ENCODE results near the gene GPR143. TPM values are rescaled to one million over a fixed set of nuclear protein-coding genes. Genes with fewer than 3 reads are reported as not detected.

Gene GPR143
- total and polyA plus RNA-seq, 10 of the 15 experiments (the other 5 are each of a cell fraction or from before 2014, with no cell fraction given): 0.05 to 0.31 (median 0.15) TPM; not detected in 5

DNA sequence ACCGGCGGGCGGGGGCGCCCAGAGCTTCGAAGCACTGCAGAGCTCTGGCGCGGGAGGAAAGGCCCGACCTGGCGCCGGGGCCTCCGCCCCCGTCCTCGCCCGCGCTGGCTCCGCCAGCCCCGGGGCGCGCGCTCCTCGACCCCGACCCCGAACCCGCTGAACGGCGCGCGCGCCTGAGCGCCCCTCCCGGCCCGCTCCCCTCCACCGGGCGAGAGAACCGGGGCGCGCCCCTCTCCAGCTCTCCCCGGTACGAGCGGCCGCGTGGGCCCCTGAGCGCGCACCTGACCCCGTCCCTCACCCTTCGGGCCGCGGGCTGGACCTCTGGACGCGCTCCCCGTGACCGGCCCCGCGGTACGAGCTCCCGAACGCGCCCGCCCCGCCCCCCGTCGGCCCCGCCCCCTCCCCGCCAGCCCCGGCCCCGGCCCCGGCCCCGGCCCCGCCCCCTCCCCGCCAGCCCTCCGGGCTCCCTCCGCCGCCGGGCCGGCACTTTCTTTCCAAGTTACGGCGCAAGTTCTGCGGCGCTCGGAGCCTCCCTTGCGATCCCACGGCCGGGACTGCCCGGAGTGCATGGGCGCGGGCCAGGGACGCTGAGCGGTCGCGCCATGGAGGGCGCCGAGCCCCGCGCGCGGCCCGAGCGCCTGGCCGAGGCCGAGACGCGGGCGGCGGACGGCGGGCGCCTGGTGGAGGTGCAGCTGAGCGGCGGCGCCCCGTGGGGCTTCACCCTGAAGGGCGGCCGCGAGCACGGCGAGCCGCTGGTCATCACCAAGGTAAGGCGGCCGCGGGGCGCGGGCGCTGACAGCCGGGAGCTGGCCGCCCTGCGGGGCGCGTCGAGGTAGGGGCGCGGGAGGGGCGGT lies 20.5 kb upstream of the GPR143 start, which contains the start of gene SHROOM2:
TSS of gene SHROOM2 (plus strand) at position 486 of the 854 bp plus-strand sequence. CDS start at position 603, 117 bp downstream.
- no peaks in the 10 kb centered on the region for H3K36me3 ChIP-seq (ENCODE audit: control insufficient read depth in 2 of 2, insufficient read depth in 2 of 2, low read length in 1 of 2)
- ATAC-seq (no peak), FAIRE-seq (no peak), DNase-seq (ENCODE audit: low read depth, low spot score) (no peak)
- H4K20me1 ChIP-seq (ENCODE audit: control insufficient read depth, insufficient read depth): no peaks in the 10 kb centered on the region
- RAD21 ChIA-PET (ENCODE audit: unreplicated experiment): no interaction called here
- BruUV-seq (replicated peaks): no TSS peak
- no peaks in the 10 kb centered on the region for H3K79me2 ChIP-seq (ENCODE audit: control insufficient read depth, insufficient read depth, low read length)
- POLR2A ChIA-PET: no interaction called here
- WGBS (ENCODE audit: insufficient coverage, insufficient replicate concordance, low lambda C conversion rate, missing lambda C conversion rate): 31% methylated on average over 36 of the region's 132 CpGs
- no peak within 1 kb of the TSS for H3K9ac ChIP-seq (ENCODE audit: control insufficient read depth, insufficient read depth, low read length)
- H3K4me3 ChIP-seq: no peak within 1 kb of the TSS
- no peak for TF ChIP-seq SP1 (IDR thresholded peaks at IDR 0.05; ENCODE audit: low read depth, low read length)
- no peak for TF ChIP-seq SMC3 (IDR thresholded peaks at IDR 0.05; ENCODE audit: borderline replicate concordance, low read length)
- no peak for TF ChIP-seq KAT2A (conservative IDR thresholded peaks at IDR 0.05; ENCODE audit: control insufficient read depth, low read depth, low read length)
- no peak for TF ChIP-seq KLF5 (IDR thresholded peaks at IDR 0.05; ENCODE audit: partially characterized antibody)
- TF ChIP-seq MEF2B (IDR thresholded peaks at IDR 0.05; ENCODE audit: partially characterized antibody, poor library complexity, severe bottlenecking): no peak
- no peak for TF ChIP-seq HCFC1 (IDR thresholded peaks at IDR 0.05; ENCODE audit: low read length)
- no peak for TF ChIP-seq BRCA1 (IDR thresholded peaks at IDR 0.05; ENCODE audit: low read depth, low read length)
- no peak for TF ChIP-seq EP300 (IDR thresholded peaks at IDR 0.05; ENCODE audit: borderline replicate concordance in 1 of 2, control insufficient read depth in 1 of 2, low read depth in 2 of 2, low read length in 2 of 2)
- TF ChIP-seq, protein P1, sequence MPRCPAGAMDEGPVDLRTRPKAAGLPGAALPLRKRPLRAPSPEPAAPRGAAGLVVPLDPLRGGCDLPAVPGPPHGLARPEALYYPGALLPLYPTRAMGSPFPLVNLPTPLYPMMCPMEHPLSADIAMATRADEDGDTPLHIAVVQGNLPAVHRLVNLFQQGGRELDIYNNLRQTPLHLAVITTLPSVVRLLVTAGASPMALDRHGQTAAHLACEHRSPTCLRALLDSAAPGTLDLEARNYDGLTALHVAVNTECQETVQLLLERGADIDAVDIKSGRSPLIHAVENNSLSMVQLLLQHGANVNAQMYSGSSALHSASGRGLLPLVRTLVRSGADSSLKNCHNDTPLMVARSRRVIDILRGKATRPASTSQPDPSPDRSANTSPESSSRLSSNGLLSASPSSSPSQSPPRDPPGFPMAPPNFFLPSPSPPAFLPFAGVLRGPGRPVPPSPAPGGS (IDR thresholded peaks at IDR 0.05; ENCODE audit: borderline replicate concordance, insufficient read depth, low read depth, low read length, poor library complexity, severe bottlenecking): no peak
- CTCF ChIA-PET: no interaction called here
- SMC1A ChIA-PET (ENCODE audit: uncharacterized antibody, unreplicated experiment): no interaction called here
- in situ Hi-C loops (cut with MboI) (no loop called here), intact Hi-C loops (cut with micrococcal nuclease; ENCODE audit: unreplicated experiment) (no loop called here)
- peaks cover 0 to 2% of the 10 kb centered on the region in 2 experiments; a peak in 2 of 4 replicates for H3K27me3 ChIP-seq (replicated peaks in 1 of 2; ENCODE audit: control insufficient read depth in 2 of 2, insufficient read depth in 2 of 2, low read length in 1 of 2)
- no peak within 1 kb of the TSS for H3K4me2 ChIP-seq (ENCODE audit: control insufficient read depth, insufficient read depth)
- no peaks in the 10 kb centered on the region for H3K9me3 ChIP-seq (replicated peaks; ENCODE audit: control insufficient read depth, insufficient read depth, low read length)
- no peak within 1 kb of the TSS for H3K27ac ChIP-seq (ENCODE audit: control insufficient read depth, insufficient read depth)
- H2AFZ ChIP-seq (ENCODE audit: control insufficient read depth, low read depth, low read length): no peak within 1 kb of the TSS
- no peaks in the 10 kb centered on the region for H3K4me1 ChIP-seq (ENCODE audit: control insufficient read depth, insufficient read depth, low read length)

Measured in GM12878 (cell line).